Spleen (tissue), 7 donors: ENCODE data around the gene PCSK1.

Source experiments
- CTCF ChIP-seq, 11 experiments: fragments of 200-600 bp in 7 of 11; fragments of 450-650 bp in 4 of 11; sonication (generic) in 4 of 11; IDR thresholded peaks in 8 of 11; conservative IDR thresholded peaks in 3 of 11; 1 replicate in 7 of 11; 2 replicates in 4 of 11; pipeline versions ENCODE4 v1.4.0 to v1.8.0; 2016 to 2021; ENCODE audit warnings: antibody characterized with exemption in 11 of 11, inconsistent platforms in 4 of 11, mild to moderate bottlenecking in 1 of 11
- POLR2A ChIP-seq, 3 donors: fragments of 450-650 bp; IDR thresholded peaks; one replicate each; pipeline ENCODE4 v1.5.1; 2017; ENCODE audit warnings: antibody characterized with exemption in 3 of 3, mild to moderate bottlenecking in 1 of 3
- POLR2AphosphoS5 ChIP-seq, 3 donors: sonication (generic); formaldehyde crosslinking; IDR thresholded peaks; one replicate each; pipeline ENCODE4 v1.5.1; 2017; ENCODE audit warnings: antibody characterized with exemption in 3 of 3
- donor health status: DM: no; HTN: no; CAD: no; lungs with moderate emphysema.
- donor health status: DM: no; HTN: no; CAD: no.
- donor health status: DM: no; HTN: no; CAD: no.

GRCh38 chr5:96408841-96409538, 24.1 kb downstream of the PCSK1 start:
- TF ChIP-seq CTCF (IDR thresholded peaks at IDR 0.05 in 8 of 11, conservative IDR thresholded peaks at IDR 0.05 in 3 of 11): no peak
- TF ChIP-seq POLR2AphosphoS5 (IDR thresholded peaks at IDR 0.05): no peak
- TF ChIP-seq POLR2A (IDR thresholded peaks at IDR 0.05): no peak
